Ovary (tissue), 9 donors: ENCODE results near the gene HDAC9. TPM values are rescaled to one million over a fixed set of nuclear protein-coding genes. Genes with fewer than 3 reads are reported as not detected.

Experiments
- DNase-seq, 5 donors: peaks; one replicate each; pipeline ENCODE4 v3.0.0-alpha.2; 2019 to 2020
- H3K27ac ChIP-seq, 2 donors: fragments of 200-600 bp; one replicate each; pipeline versions ENCODE4 v1.5.1 to v1.8.0; 2019 to 2022
- H3K27me3 ChIP-seq: fragments of 200-600 bp; one replicate; pipeline ENCODE4 v1.8.0; 2022
- H3K36me3 ChIP-seq: fragments of 200-600 bp; sonication (generic); one replicate; pipeline ENCODE4 v1.5.1; 2019
- H3K4me1 ChIP-seq: one replicate; pipeline ENCODE4 v1.8.1; 2013; ENCODE audit warnings: mild to moderate bottlenecking, moderate library complexity; ENCODE audit not compliant: insufficient read depth
- H3K4me3 ChIP-seq: fragments of 200-600 bp; sonication (generic); one replicate; pipeline ENCODE4 v1.5.1; 2017
- H3K9me3 ChIP-seq, 2 donors: fragments of 200-600 bp in 1 of 2; sonication (generic) in 1 of 2; one replicate each; pipeline versions ENCODE4 v1.5.1 to v1.8.1; 2013 to 2019; ENCODE audit warnings: mild to moderate bottlenecking in 1 of 2, moderate library complexity in 1 of 2
- EP300 ChIP-seq: sonication (generic); formaldehyde crosslinking; IDR thresholded peaks from one replicate; pipeline ENCODE4 v1.6.1; 2017; ENCODE audit warnings: antibody characterized with exemption
- POLR2A ChIP-seq: fragments of 450-650 bp; IDR thresholded peaks from one replicate; pipeline ENCODE4 v1.6.1; 2017; ENCODE audit warnings: antibody characterized with exemption, mild to moderate bottlenecking, moderate library complexity
- WGBS, 3 donors: extraction: QIAGEN DNeasy Blood & Tissue Kit in 1 of 3; methylation state at CpG; one replicate each; pipeline versions ENCODE4 v1.1.5 to v1.1.7; 2013 to 2017; 5-methylcytosine and 5-hydroxymethylcytosine counted together
- intact Hi-C, 4 donors: fragments of 100-400 bp; cut with DNase I; formaldehyde crosslinking; loops; one replicate each; pipeline versions ENCODE4 v1.11.0 to v1.15.1; 2022 to 2023
- polyA plus RNA-seq, 2 donors: library from polyadenylated mRNA; stranded (reverse); fragments of 200-250 nt in 1 of 2; fragments of 350-450 nt in 1 of 2; fragmentation: Illumina TruSeq in 1 of 2; extraction: RNeasy Lipid Tissue Mini Kit (QIAGEN cat#74804) in 1 of 2; gene quantifications; one replicate each; pipeline ENCODE4 v1.2.3, GENCODE V29; 2013 to 2014
- total RNA-seq, 7 donors: library from RNA; depleted of rRNA in 2 of 7; stranded (reverse); fragments of >200 nt in 2 of 7; fragmentation: NEBNext Ultra II Directional in 3 of 7; extraction: Animal tissue kit (Norgen Biotek cat#: 25700) in 3 of 7; gene quantifications; one replicate each; pipeline versions ENCODE4 v1.1.0 to v1.2.4, GENCODE V29; 2016 to 2023
- TF ChIP-seq, protein P1 (sequence below), 3 donors: fragments of 450-650 bp in 2 of 3; fragments of 200-600 bp in 1 of 3; IDR thresholded peaks; one replicate each; pipeline versions ENCODE4 v1.5.1 to v1.8.0; 2016 to 2022; ENCODE audit warnings: antibody characterized with exemption in 3 of 3, mild to moderate bottlenecking in 1 of 3
- donor health status: DM: no; HTN: no; CAD: no; lungs with moderate emphysema.
- donor health status: DM: no; HTN: no; CAD: no.
- donor health status: Bipolar disorder and iron deficiency.
- donor health status: DM: yes; HTN: yes; CAD: no.
- donor health status: DM: no; HTN: no; CAD: no.
- donor health status: DM: yes; HTN: yes; CAD: no.

HDAC9 gene
- total and polyA plus RNA-seq, 9 donors = 1.7 to 22.3 (median 6.0) TPM

DNA sequence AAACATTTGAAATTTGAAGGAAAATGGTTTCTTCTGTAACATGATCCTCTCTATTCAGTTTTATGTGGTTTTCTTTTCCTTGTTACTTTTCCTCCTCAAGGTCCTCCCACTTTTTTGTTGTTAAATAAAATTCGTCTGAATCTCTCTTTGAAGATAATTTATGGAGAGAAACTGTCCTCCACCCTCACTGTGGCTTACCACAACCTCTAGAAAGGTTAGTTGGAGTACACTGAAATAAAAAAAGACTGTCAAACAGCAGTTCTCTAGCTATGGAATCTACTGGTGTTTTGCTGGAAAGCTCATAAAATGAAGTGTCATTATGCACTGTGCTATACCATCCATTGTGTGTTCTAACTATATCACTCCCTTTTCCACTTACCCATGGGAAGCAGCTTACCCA, 189.4 kb downstream of the HDAC9 start:
- no peak for TF ChIP-seq POLR2A
- TF ChIP-seq, protein P1, sequence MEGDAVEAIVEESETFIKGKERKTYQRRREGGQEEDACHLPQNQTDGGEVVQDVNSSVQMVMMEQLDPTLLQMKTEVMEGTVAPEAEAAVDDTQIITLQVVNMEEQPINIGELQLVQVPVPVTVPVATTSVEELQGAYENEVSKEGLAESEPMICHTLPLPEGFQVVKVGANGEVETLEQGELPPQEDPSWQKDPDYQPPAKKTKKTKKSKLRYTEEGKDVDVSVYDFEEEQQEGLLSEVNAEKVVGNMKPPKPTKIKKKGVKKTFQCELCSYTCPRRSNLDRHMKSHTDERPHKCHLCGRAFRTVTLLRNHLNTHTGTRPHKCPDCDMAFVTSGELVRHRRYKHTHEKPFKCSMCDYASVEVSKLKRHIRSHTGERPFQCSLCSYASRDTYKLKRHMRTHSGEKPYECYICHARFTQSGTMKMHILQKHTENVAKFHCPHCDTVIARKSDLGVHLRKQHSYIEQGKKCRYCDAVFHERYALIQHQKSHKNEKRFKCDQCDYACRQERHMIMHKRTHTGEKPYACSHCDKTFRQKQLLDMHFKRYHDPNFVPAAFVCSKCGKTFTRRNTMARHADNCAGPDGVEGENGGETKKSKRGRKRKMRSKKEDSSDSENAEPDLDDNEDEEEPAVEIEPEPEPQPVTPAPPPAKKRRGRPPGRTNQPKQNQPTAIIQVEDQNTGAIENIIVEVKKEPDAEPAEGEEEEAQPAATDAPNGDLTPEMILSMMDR (IDR thresholded peaks at IDR 0.05) = no peak
- no peak for TF ChIP-seq EP300

DNA sequence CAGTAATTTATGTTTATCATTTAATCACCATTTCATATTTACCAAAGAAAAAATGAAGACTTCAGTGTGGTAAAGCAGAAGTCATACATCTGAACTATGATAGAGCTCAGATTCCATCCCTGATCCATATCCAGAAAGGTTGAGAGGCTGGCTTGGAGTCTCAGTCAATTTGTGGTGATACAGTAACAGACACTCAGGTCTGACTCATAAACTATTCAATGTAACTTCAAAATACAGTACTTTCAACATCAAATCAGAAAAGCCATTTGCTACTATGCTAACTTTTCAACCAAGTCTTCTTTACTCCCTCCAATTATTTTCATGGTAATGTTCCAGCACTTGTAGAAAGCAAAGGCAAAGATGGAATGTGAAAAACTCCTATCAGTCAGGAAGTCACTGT, 190.4 kb downstream of the HDAC9 start:
- TF ChIP-seq EP300 (no peak), POLR2A (no peak)
- TF ChIP-seq, protein P1 (IDR thresholded peaks at IDR 0.05) = no peak
- no peak overlapping the region for H3K27ac ChIP-seq
- no peaks in the 10 kb centered on the region for H3K9me3 ChIP-seq
- H3K4me3 ChIP-seq = no peak overlapping the region
- no peaks in the 10 kb centered on the region for H3K36me3 ChIP-seq
- no peaks in the 10 kb centered on the region for H3K27me3 ChIP-seq
- no peaks in the 10 kb centered on the region for H3K4me1 ChIP-seq
- DNase-seq = no peak
- intact Hi-C loops = no loop called here

More for the DNA sequence above, 189.4 kb downstream of the HDAC9 start:
- intact Hi-C loops = no loop called here
- H3K9me3 ChIP-seq = no peaks in the 10 kb centered on the region
- DNase-seq = no peak
- no peaks in the 10 kb centered on the region for H3K36me3 ChIP-seq
- no peak overlapping the region for H3K27ac ChIP-seq
- no peaks in the 10 kb centered on the region for H3K27me3 ChIP-seq
- H3K4me1 ChIP-seq = no peaks in the 10 kb centered on the region
- H3K4me3 ChIP-seq = no peak overlapping the region
- WGBS, 3 donors = 3 to 18% (median 9%) methylated on average over 1 of the region's 1 CpG

DNA sequence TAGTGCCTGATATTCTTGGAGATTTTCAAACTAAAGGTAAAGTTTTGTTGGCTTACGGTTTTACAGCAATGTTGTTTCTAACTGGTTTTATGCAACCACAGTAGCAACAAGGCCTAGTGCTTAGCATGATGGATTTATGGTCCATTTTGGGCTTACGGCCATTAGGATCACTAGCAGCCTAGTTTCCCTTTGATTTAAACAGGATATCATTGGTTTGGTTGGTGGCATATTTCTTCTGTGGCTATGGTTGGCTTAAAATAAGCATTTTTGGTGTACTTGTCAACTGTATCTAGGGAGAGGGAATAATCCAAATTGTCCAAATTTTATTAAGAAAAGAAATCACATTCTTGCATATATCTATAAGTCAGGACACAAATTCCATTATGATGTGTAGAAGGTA, 194.0 kb downstream of the HDAC9 start:
- no peaks in the 10 kb centered on the region for H3K9me3 ChIP-seq
- no peaks in the 10 kb centered on the region for H3K36me3 ChIP-seq
- intact Hi-C loops = no loop called here

DNA sequence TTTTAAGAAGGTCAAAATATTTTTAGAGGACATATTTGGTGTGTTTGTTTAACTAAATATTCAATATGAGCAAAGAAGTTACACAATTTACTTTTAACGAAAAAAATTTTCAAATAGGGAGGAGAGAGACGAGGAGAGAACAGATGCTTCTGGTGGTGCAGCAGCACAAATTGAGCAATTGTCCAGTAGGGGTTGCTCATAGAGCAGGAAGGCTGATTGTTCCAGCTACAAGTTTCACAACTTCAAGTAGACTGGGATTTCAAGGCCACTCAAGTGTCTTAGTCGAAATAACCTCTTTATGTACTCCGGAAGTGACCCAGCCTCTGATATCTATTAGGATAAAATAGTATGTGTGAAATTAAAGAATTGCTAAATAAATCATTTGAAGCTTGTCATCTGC, 197.9 kb downstream of the HDAC9 start:
- DNase-seq = peak in 1 of 5 donors; percentile 23
- WGBS, 3 donors = 4 to 7% (median 6%) methylated on average over 4 of the region's 4 CpGs
- Histone ChIP-seq H3K27me3 (no peaks in the 10 kb centered on the region), H3K36me3 (no peaks in the 10 kb centered on the region), H3K4me1 (no peaks in the 10 kb centered on the region), H3K27ac (no peak overlapping the region), H3K4me3 (no peak overlapping the region), H3K9me3 (no peaks in the 10 kb centered on the region)
- intact Hi-C loops = no loop called here
- TF ChIP-seq EP300 = no peak
- no peak for TF ChIP-seq POLR2A
- TF ChIP-seq, protein P1 (IDR thresholded peaks at IDR 0.05) = no peak

More for the DNA sequence above, 194.0 kb downstream of the HDAC9 start:
- no peak overlapping the region for H3K4me3 ChIP-seq
- H3K4me1 ChIP-seq = no peaks in the 10 kb centered on the region
- no peak overlapping the region for H3K27ac ChIP-seq
- 86 to 89% (median 86%) methylated on average over 2 of the region's 2 CpGs for WGBS, 3 donors
- DNase-seq = no peak
- H3K27me3 ChIP-seq = no peaks in the 10 kb centered on the region
- no peak for TF ChIP-seq POLR2A
- TF ChIP-seq, protein P1 (IDR thresholded peaks at IDR 0.05) = no peak
- no peak for TF ChIP-seq EP300
